ENCODE data around the gene LRMDA. TPM values are rescaled to one million over a fixed set of nuclear protein-coding genes. Genes with fewer than 3 reads are reported as not detected.

Gene LRMDA
- total and polyA plus RNA-seq, 10 of the 15 experiments (the other 5 are each of a cell fraction or from before 2014, with no cell fraction given) = 0.07 to 0.54 (median 0.29) TPM; not detected in 4

GRCh38 chr10:76354921-76355320, 923.5 kb downstream of the LRMDA start:
- Histone ChIP-seq H3K79me2 (ENCODE audit: control insufficient read depth, insufficient read depth, low read length) (no peaks in the 10 kb centered on the region), H3K27me3 (replicated peaks in 1 of 2; ENCODE audit: control insufficient read depth in 2 of 2, insufficient read depth in 2 of 2, low read length in 1 of 2) (no peaks in the 10 kb centered on the region), H3K4me2 (ENCODE audit: control insufficient read depth, insufficient read depth) (no peak overlapping the region), H2AFZ (ENCODE audit: control insufficient read depth, low read depth, low read length) (no peak overlapping the region), H3K9ac (ENCODE audit: control insufficient read depth, insufficient read depth, low read length) (no peak overlapping the region), H3K27ac (ENCODE audit: control insufficient read depth, insufficient read depth) (no peak overlapping the region), H3K4me3 (no peak overlapping the region), H3K9me3 (replicated peaks; ENCODE audit: control insufficient read depth, insufficient read depth, low read length) (no peaks in the 10 kb centered on the region), H4K20me1 (ENCODE audit: control insufficient read depth, insufficient read depth) (no peaks in the 10 kb centered on the region), H3K36me3 (ENCODE audit: control insufficient read depth in 2 of 2, insufficient read depth in 2 of 2, low read length in 1 of 2) (no peaks in the 10 kb centered on the region), H3K4me1 (ENCODE audit: control insufficient read depth, insufficient read depth, low read length) (no peaks in the 10 kb centered on the region)
- FAIRE-seq (no peak), DNase-seq (ENCODE audit: low read depth, low spot score) (no peak), ATAC-seq (no peak)
- ChIA-PET POLR2A (no interaction called here), SMC1A (ENCODE audit: uncharacterized antibody, unreplicated experiment) (interaction anchor here (1.0 kb wide), 1 partner anchor 84 kb away, joined by 4 read pairs; no protein-coding TSS in a partner anchor), RAD21 (ENCODE audit: unreplicated experiment) (no interaction called here), CTCF (no interaction called here)
- TF ChIP-seq SMC3 (IDR thresholded peaks at IDR 0.05; ENCODE audit: borderline replicate concordance, low read length) = no peak
- no peak for TF ChIP-seq HDAC6 (IDR thresholded peaks at IDR 0.05; ENCODE audit: unreplicated experiment)
- TF ChIP-seq ZBTB33 (IDR thresholded peaks at IDR 0.05) = no peak
- TF ChIP-seq, protein P1, sequence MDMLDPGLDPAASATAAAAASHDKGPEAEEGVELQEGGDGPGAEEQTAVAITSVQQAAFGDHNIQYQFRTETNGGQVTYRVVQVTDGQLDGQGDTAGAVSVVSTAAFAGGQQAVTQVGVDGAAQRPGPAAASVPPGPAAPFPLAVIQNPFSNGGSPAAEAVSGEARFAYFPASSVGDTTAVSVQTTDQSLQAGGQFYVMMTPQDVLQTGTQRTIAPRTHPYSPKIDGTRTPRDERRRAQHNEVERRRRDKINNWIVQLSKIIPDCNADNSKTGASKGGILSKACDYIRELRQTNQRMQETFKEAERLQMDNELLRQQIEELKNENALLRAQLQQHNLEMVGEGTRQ (IDR thresholded peaks at IDR 0.05; ENCODE audit: borderline replicate concordance, low read depth, low read length) = no peak
- no TSS peak for BruUV-seq (replicated peaks)
- intact Hi-C loops (cut with micrococcal nuclease; ENCODE audit: unreplicated experiment) (no loop called here), in situ Hi-C loops (cut with MboI) (no loop called here)
- 32% methylated on average over 4 of the region's 4 CpGs for WGBS (ENCODE audit: insufficient coverage, insufficient replicate concordance, low lambda C conversion rate, missing lambda C conversion rate)

DNA sequence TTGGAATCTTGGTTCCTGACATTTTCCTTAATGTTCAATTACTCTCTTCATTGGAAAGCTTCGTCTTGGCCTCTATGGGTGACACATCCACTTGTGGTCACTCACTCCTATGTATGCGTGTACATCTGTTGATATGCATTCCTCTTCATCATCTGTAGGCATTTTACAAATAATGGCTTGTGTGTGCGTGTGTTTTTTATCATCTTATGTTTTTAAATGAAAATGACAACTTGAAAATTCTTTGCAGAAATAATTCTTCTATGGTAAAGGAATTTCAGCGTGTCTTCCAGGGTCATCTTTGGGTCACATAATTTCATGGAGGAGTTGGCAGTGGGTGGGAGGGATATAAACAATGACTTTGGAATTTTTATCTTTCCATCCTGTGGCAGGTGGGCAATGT, 925.1 kb downstream of the LRMDA start:
- DNase-seq (ENCODE audit: low read depth, low spot score) (no peak), FAIRE-seq (no peak), ATAC-seq (no peak)
- Histone ChIP-seq H3K4me3 (no peak overlapping the region), H3K9me3 (replicated peaks; ENCODE audit: control insufficient read depth, insufficient read depth, low read length) (no peaks in the 10 kb centered on the region), H4K20me1 (ENCODE audit: control insufficient read depth, insufficient read depth) (no peaks in the 10 kb centered on the region), H3K27me3 (replicated peaks in 1 of 2; ENCODE audit: control insufficient read depth in 2 of 2, insufficient read depth in 2 of 2, low read length in 1 of 2) (no peaks in the 10 kb centered on the region), H3K4me2 (ENCODE audit: control insufficient read depth, insufficient read depth) (no peak overlapping the region), H3K79me2 (ENCODE audit: control insufficient read depth, insufficient read depth, low read length) (no peaks in the 10 kb centered on the region), H2AFZ (ENCODE audit: control insufficient read depth, low read depth, low read length) (no peak overlapping the region), H3K27ac (ENCODE audit: control insufficient read depth, insufficient read depth) (no peak overlapping the region), H3K4me1 (ENCODE audit: control insufficient read depth, insufficient read depth, low read length) (no peaks in the 10 kb centered on the region), H3K36me3 (ENCODE audit: control insufficient read depth in 2 of 2, insufficient read depth in 2 of 2, low read length in 1 of 2) (no peaks in the 10 kb centered on the region), H3K9ac (ENCODE audit: control insufficient read depth, insufficient read depth, low read length) (no peak overlapping the region)
- ChIA-PET SMC1A (ENCODE audit: uncharacterized antibody, unreplicated experiment) (interaction anchor here (1.1 kb wide), 1 partner anchor 21 kb away, joined by 5 read pairs; no protein-coding TSS in a partner anchor), POLR2A (no interaction called here), CTCF (no interaction called here), RAD21 (ENCODE audit: unreplicated experiment) (no interaction called here)
- in situ Hi-C loops (cut with MboI) = no loop called here
- BruUV-seq (replicated peaks) = no TSS peak
- 0% methylated on average over 4 of the region's 4 CpGs for WGBS (ENCODE audit: insufficient coverage, insufficient replicate concordance, low lambda C conversion rate, missing lambda C conversion rate)
- intact Hi-C loops (cut with micrococcal nuclease; ENCODE audit: unreplicated experiment) = no loop called here
- TF ChIP-seq SP1 (IDR thresholded peaks at IDR 0.05; ENCODE audit: low read depth, low read length) (no peak), IRF3 (IDR thresholded peaks at IDR 0.05) (no peak), ESRRA (IDR thresholded peaks at IDR 0.05; ENCODE audit: low read length) (no peak), IRF4 (IDR thresholded peaks at IDR 0.05; ENCODE audit: low read depth, low read length) (no peak), BCL3 (IDR thresholded peaks at IDR 0.05; ENCODE audit: borderline replicate concordance, insufficient read depth, low read depth, low read length, poor library complexity, severe bottlenecking) (no peak), HCFC1 (IDR thresholded peaks at IDR 0.05; ENCODE audit: low read length) (no peak), FOXK2 (IDR thresholded peaks at IDR 0.05) (no peak), ZNF622 (IDR thresholded peaks at IDR 0.05) (no peak)

All from GM12878 (cell line).